ENCODE results near the gene ESPN. TPM values are rescaled to one million over a fixed set of nuclear protein-coding genes. Genes with fewer than 3 reads are reported as not detected.

The ESPN gene
- polyA plus RNA-seq, 12 donors = 0.76 to 46.7 (median 1.4) TPM; not detected in 1

Other genes with a start within 250 kb of the ESPN start
- 1 to 10 TPM in 1 of 12 donors, under 1 TPM in 10, not detected in 1; 0.13 to 1.5 (median 0.22) TPM for gene CHD5, start 244.5 kb upstream of the ESPN start, polyA plus RNA-seq (ENCODE audit: insufficient read length in 12 of 12)
- 100 to 1,000 TPM in 11 of 12 donors, not detected in 1; 524 to 757 (median 665) TPM for gene RPL22, start 225.2 kb upstream of the ESPN start, polyA plus RNA-seq (ENCODE audit: insufficient read length in 12 of 12)
- gene RNF207, start 218.7 kb upstream of the ESPN start, polyA plus RNA-seq (ENCODE audit: insufficient read length in 12 of 12) = 10 to 100 TPM in 10 of 12 donors, 1 to 10 TPM in 1, not detected in 1; 7.8 to 48.0 (median 21.1) TPM
- gene ICMT, start 188.8 kb upstream of the ESPN start, polyA plus RNA-seq (ENCODE audit: insufficient read length in 12 of 12) = 10 to 100 TPM in 11 of 12 donors, not detected in 1; 35.0 to 49.0 (median 43.9) TPM
- gene HES3, start 180.6 kb upstream of the ESPN start, polyA plus RNA-seq (ENCODE audit: insufficient read length in 12 of 12) = not detected
- 10 to 100 TPM in 11 of 12 donors, not detected in 1; 12.2 to 22.5 (median 16.8) TPM for gene GPR153, start 163.7 kb upstream of the ESPN start, polyA plus RNA-seq (ENCODE audit: insufficient read length in 12 of 12)
- gene ACOT7, start 31.0 kb upstream of the ESPN start, polyA plus RNA-seq (ENCODE audit: insufficient read length in 12 of 12) = 10 to 100 TPM in 11 of 12 donors, not detected in 1; 12.8 to 21.3 (median 15.5) TPM
- gene HES2, start 4.9 kb upstream of the ESPN start, polyA plus RNA-seq (ENCODE audit: insufficient read length in 12 of 12) = 1 to 10 TPM in 2 of 12 donors, under 1 TPM in 5, not detected in 5; 0.08 to 5.2 (median 0.17) TPM
- 10 to 100 TPM in 4 of 12 donors, 1 to 10 TPM in 7, not detected in 1; 4.6 to 57.6 (median 8.7) TPM for gene TNFRSF25, start 41.4 kb downstream of the ESPN start, polyA plus RNA-seq (ENCODE audit: insufficient read length in 12 of 12)
- gene PLEKHG5, start 66.9 kb downstream of the ESPN start, polyA plus RNA-seq (ENCODE audit: insufficient read length in 12 of 12) = 10 to 100 TPM in 5 of 12 donors, 1 to 10 TPM in 6, not detected in 1; 6.5 to 32.0 (median 9.8) TPM
- 10 to 100 TPM in 11 of 12 donors, not detected in 1; 11.6 to 26.6 (median 17.1) TPM for gene NOL9, start 129.7 kb downstream of the ESPN start, polyA plus RNA-seq (ENCODE audit: insufficient read length in 12 of 12)
- 1 to 10 TPM in 10 of 12 donors, not detected in 2; 3.3 to 7.0 (median 6.2) TPM for gene TAS1R1, start 130.5 kb downstream of the ESPN start, polyA plus RNA-seq (ENCODE audit: insufficient read length in 12 of 12)
- 10 to 100 TPM in 11 of 12 donors, not detected in 1; 12.0 to 31.4 (median 18.5) TPM for gene ZBTB48, start 155.2 kb downstream of the ESPN start, polyA plus RNA-seq (ENCODE audit: insufficient read length in 12 of 12)
- gene KLHL21, start 178.1 kb downstream of the ESPN start, polyA plus RNA-seq (ENCODE audit: insufficient read length in 12 of 12) = 10 to 100 TPM in 11 of 12 donors, not detected in 1; 15.8 to 55.5 (median 32.1) TPM
- gene PHF13, start 189.0 kb downstream of the ESPN start, polyA plus RNA-seq (ENCODE audit: insufficient read length in 12 of 12) = 10 to 100 TPM in 11 of 12 donors, not detected in 1; 15.1 to 34.6 (median 18.7) TPM
- 10 to 100 TPM in 11 of 12 donors, not detected in 1; 14.1 to 20.4 (median 16.0) TPM for gene THAP3, start 200.1 kb downstream of the ESPN start, polyA plus RNA-seq (ENCODE audit: insufficient read length in 12 of 12)